ENCODE measurements around the gene ARHGAP23.

Gene ARHGAP23

GRCh38 chr17:38554430-38555350 lies 126.4 kb downstream of the ARHGAP23 start:
- peak; percentile 97 for DNase-seq

DNA sequence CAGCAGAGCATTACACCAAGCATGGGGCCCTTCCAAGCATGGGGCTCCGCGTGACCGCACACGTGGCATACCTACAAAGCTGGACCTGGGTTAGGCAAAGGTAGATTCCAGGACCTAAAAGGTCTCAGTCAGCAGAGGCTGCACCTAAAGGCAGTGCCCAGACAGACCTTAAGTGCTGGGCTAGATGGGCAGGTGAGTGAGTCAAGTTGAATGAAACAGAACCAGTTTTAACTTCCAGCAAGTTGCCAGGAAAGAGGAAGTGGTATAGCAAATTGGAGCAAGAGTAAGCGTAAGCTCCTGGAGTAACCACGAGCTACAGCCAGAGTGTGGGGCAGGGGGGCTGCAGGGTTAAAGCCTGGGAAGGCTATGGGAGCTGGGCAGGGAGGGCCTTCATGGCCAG lies 128.0 kb downstream of the ARHGAP23 start:
- DNase-seq = no peak

GRCh38 chr17:38557396-38557795 lies 129.1 kb downstream of the ARHGAP23 start:
- no peak for DNase-seq

DNA sequence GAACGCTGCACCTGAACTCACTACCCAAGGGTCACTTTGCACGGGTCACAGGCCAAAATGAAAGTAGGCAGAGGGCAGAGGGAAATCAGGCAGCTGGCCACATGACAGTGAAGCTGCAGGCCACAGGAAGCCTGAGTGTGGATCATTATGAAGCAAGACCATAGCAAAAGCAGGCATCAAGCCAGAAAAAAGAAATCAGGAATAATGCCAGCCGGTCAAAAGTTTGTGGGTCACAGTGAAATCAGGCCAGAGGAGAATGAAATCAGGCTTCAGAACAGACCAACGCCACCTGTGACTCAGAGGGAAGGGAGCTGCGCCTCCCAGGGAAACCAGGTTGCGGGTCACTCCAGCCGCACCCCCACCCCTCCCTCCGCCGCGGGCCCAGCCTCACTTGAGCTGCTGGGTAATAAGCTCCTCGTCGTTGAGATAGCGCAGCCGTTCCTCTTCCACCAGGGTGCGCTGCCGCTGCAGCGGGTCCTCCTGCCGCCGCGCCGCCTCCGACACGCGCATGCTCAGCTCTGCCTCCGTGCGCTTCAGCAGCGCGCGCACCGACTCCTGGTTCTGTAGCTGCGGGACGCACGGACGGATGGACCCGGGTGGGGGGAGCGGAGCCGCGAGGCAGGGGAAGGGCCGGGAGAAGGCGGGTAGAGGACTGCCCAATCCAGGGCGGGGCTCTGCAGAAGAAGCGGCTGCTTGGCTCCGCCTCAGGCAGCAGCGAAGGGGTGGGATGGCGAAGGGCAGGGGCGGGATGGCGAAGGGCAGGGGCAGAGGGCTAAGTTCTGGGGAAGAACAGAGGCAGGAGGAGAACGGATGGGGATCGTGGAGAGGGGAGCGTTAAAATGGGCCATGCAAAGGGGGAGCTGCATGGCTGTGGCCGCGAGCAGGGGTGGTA lies 129.8 kb downstream of the ARHGAP23 start:
- DNase-seq = peak; percentile 92

DNA sequence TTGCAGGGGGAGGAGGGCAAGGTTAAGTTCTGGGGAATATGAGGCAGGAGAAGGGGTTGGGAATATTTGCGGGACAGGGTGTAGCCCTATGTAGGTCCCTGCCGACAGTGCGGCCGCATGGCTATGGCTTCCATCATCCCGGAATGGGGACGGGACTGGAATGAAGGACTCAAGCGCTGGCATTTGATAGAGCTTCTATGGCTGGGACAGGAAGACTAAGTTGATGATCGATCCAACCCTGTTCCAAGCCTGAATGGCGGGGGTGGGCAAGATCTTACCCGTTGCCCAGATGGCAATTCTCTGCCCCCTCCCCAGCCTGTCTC lies 130.4 kb downstream of the ARHGAP23 start:
- no peak for DNase-seq

DNA sequence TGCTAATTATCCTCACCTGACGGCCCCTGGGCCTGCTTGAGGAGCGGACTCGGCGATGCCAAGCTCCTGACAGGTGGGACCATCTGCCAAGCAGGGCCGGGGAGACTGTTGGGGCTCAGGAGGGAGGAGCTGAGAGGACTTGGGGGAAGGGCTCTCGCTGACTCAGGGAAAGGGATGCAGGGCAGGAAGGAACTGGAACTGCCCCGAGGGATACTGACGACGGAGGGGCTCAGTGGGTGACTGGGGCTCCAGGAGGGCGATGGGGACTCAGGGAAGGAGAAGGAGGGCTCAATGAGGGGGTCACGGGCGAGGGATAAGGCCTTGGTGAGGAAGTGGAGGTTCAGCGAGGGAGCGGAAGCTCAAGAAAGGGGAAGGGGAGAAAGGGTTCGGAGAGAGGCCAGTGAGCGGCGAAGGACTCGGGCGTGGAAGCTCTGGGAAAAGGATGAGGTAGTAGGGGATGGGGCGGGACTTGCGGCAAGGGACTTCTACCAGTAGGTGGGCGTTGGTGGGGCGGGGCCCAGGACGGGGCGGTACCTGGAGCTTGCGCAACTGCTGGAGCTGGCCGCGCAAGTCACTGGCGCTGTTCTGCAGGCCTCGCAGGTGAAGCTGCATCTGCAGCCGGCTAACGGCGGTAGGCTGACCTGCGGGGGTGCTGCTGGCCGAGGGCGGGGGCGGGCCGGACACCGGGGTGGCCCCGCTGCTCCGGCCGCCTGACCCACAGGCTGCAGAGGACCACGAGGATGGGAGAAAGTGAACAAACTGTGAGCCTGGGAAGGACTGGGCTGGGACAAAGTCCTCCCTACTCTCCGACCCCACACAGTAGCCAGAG lies 131.0 kb downstream of the ARHGAP23 start:
- DNase-seq = peak; percentile 72

DNA sequence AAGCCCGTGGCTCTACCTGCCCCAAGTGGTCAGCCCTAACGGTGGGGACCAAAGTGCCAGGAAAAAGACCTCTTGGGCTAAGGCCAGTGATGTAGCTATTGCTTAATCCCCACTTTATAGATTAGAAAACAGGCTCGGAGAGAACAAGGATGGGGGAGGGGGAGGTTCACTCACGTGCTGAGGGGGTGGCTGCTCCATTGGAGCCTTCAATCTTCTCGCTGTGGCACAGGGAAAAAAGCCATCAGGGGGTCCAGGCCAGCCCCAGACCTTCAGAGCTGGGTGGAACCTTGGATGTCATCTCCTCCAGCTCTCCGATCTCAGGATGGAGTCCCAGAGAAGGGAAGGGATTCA lies 131.6 kb downstream of the ARHGAP23 start:
- no peak for DNase-seq

GRCh38 chr17:38560503-38561318 lies 132.4 kb downstream of the ARHGAP23 start:
- no peak for DNase-seq

- no peak for DNase-seq
Measured at GRCh38 chr17:38561416-38562214, 133.4 kb downstream of the ARHGAP23 start.
